ENCODE data around the gene RIN2.
"Not testable (repeated sequence)": the region's sequence is repeated elsewhere in the genome, so short reads cannot be mapped to it uniquely, and the experiment has no call there.

The RIN2 gene

DNA sequence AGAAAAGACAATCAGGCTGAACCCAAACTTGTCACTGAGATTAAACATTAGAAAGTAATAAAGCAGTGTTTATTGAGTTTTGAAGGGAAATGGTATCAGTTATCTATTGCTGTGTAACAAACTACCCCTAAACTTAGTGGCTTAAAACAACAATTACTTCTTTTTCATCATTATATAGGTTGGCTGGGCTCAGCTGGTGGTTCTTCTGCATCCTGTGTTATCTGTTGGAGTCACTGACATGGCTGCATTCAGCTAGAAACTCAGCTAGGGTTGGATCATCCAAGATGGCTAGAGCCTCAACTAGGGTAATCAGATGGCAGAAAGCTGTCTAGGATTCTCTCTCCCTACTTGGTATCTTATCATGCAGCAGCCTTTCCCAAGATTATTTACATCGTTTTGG, 12.5 kb upstream of the RIN2 start:
- H3K4me1 ChIP-seq (ENCODE audit: insufficient read depth, insufficient read length): no peaks in the 10 kb centered on the region
- H3K9me3 ChIP-seq (ENCODE audit: insufficient read depth, low read length): peaks cover 11% of the 10 kb centered on the region
- TF ChIP-seq SUZ12 (IDR thresholded peaks at IDR 0.05; ENCODE audit: extremely low read depth, insufficient read depth, insufficient read length): no peak
- TF ChIP-seq ZNF274 (IDR thresholded peaks at IDR 0.05; ENCODE audit: low read depth, low read length): no peak
- no peak for TF ChIP-seq YY1 (IDR thresholded peaks at IDR 0.05; ENCODE audit: insufficient read depth, insufficient read length)
- no peaks in the 10 kb centered on the region for H3K27me3 ChIP-seq (ENCODE audit: insufficient read depth, insufficient read length)
- H3K4me3 ChIP-seq (ENCODE audit: insufficient read length, low read depth): no peak overlapping the region
- no peak overlapping the region for H3K9ac ChIP-seq (ENCODE audit: insufficient read length, low read depth)
- H3K36me3 ChIP-seq (ENCODE audit: insufficient read depth, insufficient read length, low read length): no peaks in the 10 kb centered on the region
- DNase-seq (ENCODE audit: low read depth, low spot score): no peak

DNA sequence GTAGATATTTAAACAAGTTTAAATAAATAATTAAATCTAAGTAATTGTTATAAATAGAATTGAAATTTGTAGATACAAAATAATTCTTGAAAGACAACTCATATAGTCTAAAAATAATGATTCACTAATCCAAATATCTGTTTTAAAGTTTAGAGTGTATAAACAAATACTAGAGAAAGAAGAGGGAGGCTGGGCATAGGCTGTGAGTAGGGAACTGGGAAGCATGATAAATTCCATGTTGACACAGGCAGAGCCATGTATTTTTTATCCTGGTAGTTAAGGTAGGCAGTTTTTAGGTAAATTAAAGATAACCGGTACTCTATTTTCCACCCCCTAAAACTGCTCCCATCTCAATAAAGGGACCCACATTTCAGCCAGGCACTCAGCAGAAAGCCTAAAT, 11.7 kb upstream of the RIN2 start:
- DNase-seq (ENCODE audit: low read depth, low spot score): no peak
- Histone ChIP-seq H3K36me3 (ENCODE audit: insufficient read depth, insufficient read length, low read length) (no peaks in the 10 kb centered on the region), H3K9me3 (ENCODE audit: insufficient read depth, low read length) (peaks cover 11% of the 10 kb centered on the region), H3K9ac (ENCODE audit: insufficient read length, low read depth) (no peak overlapping the region), H3K4me3 (ENCODE audit: insufficient read length, low read depth) (no peak overlapping the region), H3K27me3 (ENCODE audit: insufficient read depth, insufficient read length) (no peaks in the 10 kb centered on the region), H3K4me1 (ENCODE audit: insufficient read depth, insufficient read length) (no peaks in the 10 kb centered on the region)
- TF ChIP-seq SUZ12 (IDR thresholded peaks at IDR 0.05; ENCODE audit: extremely low read depth, insufficient read depth, insufficient read length) (no peak), YY1 (IDR thresholded peaks at IDR 0.05; ENCODE audit: insufficient read depth, insufficient read length) (no peak), ZNF274 (IDR thresholded peaks at IDR 0.05; ENCODE audit: low read depth, low read length) (no peak)

DNA sequence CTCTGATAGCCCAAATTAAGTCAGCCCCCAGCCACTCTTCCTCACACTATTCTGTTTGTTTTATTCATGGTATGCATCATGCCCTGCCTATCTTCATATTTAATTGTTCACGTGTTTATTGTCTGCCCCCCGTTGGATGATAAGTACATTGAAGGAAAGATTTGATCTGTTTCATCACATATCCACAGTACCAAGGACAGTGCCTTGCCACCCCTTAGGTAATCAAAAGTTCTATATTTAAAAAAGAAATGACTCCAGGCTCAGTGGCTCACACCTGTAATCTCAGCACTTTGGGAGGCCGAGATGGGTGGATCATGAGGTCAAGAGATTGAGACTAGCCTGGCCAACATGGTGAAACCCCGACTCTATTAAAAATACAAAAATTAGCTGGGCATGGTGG, 10.2 kb upstream of the RIN2 start:
- H3K36me3 ChIP-seq (ENCODE audit: insufficient read depth, insufficient read length, low read length): no peaks in the 10 kb centered on the region
- H3K9me3 ChIP-seq (ENCODE audit: insufficient read depth, low read length): peaks cover 11% of the 10 kb centered on the region
- H3K9ac ChIP-seq (ENCODE audit: insufficient read length, low read depth): no peak overlapping the region
- DNase-seq (ENCODE audit: low read depth, low spot score): no peak
- H3K4me1 ChIP-seq (ENCODE audit: insufficient read depth, insufficient read length): no peaks in the 10 kb centered on the region
- no peak overlapping the region for H3K4me3 ChIP-seq (ENCODE audit: insufficient read length, low read depth)
- no peaks in the 10 kb centered on the region for H3K27me3 ChIP-seq (ENCODE audit: insufficient read depth, insufficient read length)
- TF ChIP-seq SUZ12 (IDR thresholded peaks at IDR 0.05; ENCODE audit: extremely low read depth, insufficient read depth, insufficient read length) (no peak), ZNF274 (IDR thresholded peaks at IDR 0.05; ENCODE audit: low read depth, low read length) (no peak), YY1 (IDR thresholded peaks at IDR 0.05; ENCODE audit: insufficient read depth, insufficient read length) (no peak)

DNA sequence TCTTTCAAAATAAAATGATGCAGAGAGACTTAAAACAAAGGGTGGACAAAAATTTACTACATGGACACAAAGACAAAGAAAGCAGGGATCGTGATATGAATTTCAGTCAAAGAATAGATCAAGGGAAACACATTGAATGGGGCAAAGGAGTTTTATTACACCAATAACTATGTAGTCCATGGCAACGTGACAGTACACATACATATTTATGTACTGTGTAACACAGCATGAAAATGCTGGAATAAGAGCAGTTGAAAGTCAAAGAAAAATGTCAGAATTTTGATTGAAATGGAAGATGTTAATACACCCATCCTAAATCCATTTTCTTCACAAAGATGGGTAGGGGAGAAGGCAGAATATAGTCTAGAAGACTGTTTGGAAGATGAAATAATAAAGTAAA, 9.4 kb upstream of the RIN2 start:
- Histone ChIP-seq H3K4me1 (ENCODE audit: insufficient read depth, insufficient read length) (no peaks in the 10 kb centered on the region), H3K4me3 (ENCODE audit: insufficient read length, low read depth) (no peak overlapping the region), H3K36me3 (ENCODE audit: insufficient read depth, insufficient read length, low read length) (no peaks in the 10 kb centered on the region), H3K27me3 (ENCODE audit: insufficient read depth, insufficient read length) (no peaks in the 10 kb centered on the region), H3K9me3 (ENCODE audit: insufficient read depth, low read length) (peaks cover 11% of the 10 kb centered on the region), H3K9ac (ENCODE audit: insufficient read length, low read depth) (no peak overlapping the region)
- TF ChIP-seq YY1 (IDR thresholded peaks at IDR 0.05; ENCODE audit: insufficient read depth, insufficient read length): no peak
- no peak for TF ChIP-seq ZNF274 (IDR thresholded peaks at IDR 0.05; ENCODE audit: low read depth, low read length)
- no peak for TF ChIP-seq SUZ12 (IDR thresholded peaks at IDR 0.05; ENCODE audit: extremely low read depth, insufficient read depth, insufficient read length)
- DNase-seq (ENCODE audit: low read depth, low spot score): no peak

DNA sequence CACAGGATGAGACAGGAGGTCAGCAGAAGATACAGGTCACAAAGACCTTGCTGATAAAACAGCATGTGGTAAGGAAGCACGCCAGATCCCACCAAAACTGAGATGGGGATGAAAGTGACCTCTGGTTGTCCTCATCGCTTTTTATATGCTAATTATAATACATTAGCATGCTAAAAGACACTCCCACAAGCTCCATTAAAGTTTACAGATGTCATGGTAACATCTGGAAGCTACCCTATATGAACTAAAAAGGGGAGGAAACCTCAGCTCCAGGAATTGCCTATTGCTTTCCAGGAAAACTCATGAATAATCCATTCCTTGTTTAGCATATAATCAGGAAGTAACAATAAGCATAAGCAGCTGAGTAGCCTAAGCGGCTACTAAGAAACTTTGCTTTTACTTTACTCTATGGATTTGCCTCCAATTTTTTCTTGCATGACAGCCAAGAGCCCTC, 8.4 kb upstream of the RIN2 start:
- Histone ChIP-seq H3K27me3 (ENCODE audit: insufficient read depth, insufficient read length) (no peaks in the 10 kb centered on the region), H3K4me3 (ENCODE audit: insufficient read length, low read depth) (no peak overlapping the region), H3K4me1 (ENCODE audit: insufficient read depth, insufficient read length) (no peaks in the 10 kb centered on the region), H3K36me3 (ENCODE audit: insufficient read depth, insufficient read length, low read length) (no peaks in the 10 kb centered on the region), H3K9me3 (ENCODE audit: insufficient read depth, low read length) (peaks cover 11% of the 10 kb centered on the region), H3K9ac (ENCODE audit: insufficient read length, low read depth) (no peak overlapping the region)
- TF ChIP-seq YY1 (IDR thresholded peaks at IDR 0.05; ENCODE audit: insufficient read depth, insufficient read length) (no peak), ZNF274 (IDR thresholded peaks at IDR 0.05; ENCODE audit: low read depth, low read length) (no peak), SUZ12 (IDR thresholded peaks at IDR 0.05; ENCODE audit: extremely low read depth, insufficient read depth, insufficient read length) (no peak)
- no peak for DNase-seq (ENCODE audit: low read depth, low spot score)

DNA sequence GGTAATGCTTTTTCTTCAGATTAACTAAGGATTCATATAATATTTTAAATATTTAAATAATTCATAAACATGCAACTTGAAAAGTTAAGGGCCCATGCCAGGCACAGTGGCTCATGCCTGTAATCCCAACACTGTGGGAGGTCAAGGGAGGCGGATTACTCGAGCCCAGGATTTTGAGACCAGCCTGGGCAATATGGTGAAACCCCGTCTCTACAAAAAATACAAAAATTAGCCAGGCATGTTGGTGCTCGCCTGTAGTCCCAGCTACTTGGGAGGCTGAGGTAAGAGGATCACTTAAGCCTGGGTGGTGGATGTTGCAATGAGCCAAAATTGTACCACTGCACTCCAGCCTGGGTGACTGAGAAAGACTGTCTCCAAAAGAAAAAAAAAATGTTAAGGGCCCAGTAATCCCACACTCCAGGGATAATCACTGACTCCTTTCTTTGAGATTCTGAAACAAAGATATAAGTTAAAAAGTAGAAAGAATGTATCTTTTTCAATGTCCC, 7.9 kb upstream of the RIN2 start:
- H3K27me3 ChIP-seq (ENCODE audit: insufficient read depth, insufficient read length): no peaks in the 10 kb centered on the region
- no peaks in the 10 kb centered on the region for H3K36me3 ChIP-seq (ENCODE audit: insufficient read depth, insufficient read length, low read length)
- DNase-seq (ENCODE audit: low read depth, low spot score): no peak
- no peak overlapping the region for H3K9ac ChIP-seq (ENCODE audit: insufficient read length, low read depth)
- no peaks in the 10 kb centered on the region for H3K4me1 ChIP-seq (ENCODE audit: insufficient read depth, insufficient read length)
- H3K9me3 ChIP-seq (ENCODE audit: insufficient read depth, low read length): peaks cover 9% of the 10 kb centered on the region
- H3K4me3 ChIP-seq (ENCODE audit: insufficient read length, low read depth): no peak overlapping the region
- no peak for TF ChIP-seq SUZ12 (IDR thresholded peaks at IDR 0.05; ENCODE audit: extremely low read depth, insufficient read depth, insufficient read length)
- no peak for TF ChIP-seq YY1 (IDR thresholded peaks at IDR 0.05; ENCODE audit: insufficient read depth, insufficient read length)
- TF ChIP-seq ZNF274 (IDR thresholded peaks at IDR 0.05; ENCODE audit: low read depth, low read length): no peak

DNA sequence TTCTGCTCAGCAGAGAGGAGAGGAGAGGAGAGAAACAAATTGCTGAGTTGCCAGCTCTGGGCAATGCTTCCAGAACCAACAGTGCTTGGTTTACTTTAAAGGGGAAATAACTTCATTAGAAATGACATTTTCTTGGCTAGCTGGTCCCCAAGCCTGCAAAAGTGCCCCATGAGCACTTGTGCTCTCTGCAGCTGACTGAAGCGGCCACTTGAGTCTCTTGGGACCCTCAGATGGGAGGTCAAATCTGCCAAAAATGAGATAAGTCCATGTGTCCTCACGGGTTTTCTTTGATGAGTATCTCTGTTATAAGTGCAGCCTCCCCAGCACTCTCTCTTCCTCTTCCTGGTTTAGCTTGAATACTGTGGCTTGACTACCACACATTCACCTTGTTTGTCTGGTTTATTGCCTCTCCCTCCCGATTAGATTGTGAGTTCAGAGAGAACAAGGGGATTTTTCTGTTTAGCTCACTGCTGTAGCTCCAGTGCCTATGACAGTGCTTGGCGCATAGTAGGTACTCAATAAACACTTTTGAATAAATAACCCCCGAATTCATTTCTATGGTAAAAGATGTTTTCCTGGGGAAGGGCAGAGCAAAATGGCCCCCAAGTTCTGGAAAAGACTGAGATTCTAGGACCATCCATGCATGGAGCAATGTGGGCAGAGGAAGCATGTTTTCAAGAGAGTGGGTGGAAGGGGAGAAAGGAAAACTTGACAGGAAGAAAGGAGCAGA, 7.0 kb upstream of the RIN2 start:
- Histone ChIP-seq H3K9ac (ENCODE audit: insufficient read length, low read depth) (no peak overlapping the region), H3K36me3 (ENCODE audit: insufficient read depth, insufficient read length, low read length) (no peaks in the 10 kb centered on the region), H3K4me1 (ENCODE audit: insufficient read depth, insufficient read length) (no peaks in the 10 kb centered on the region), H3K4me3 (ENCODE audit: insufficient read length, low read depth) (no peak overlapping the region), H3K27me3 (ENCODE audit: insufficient read depth, insufficient read length) (no peaks in the 10 kb centered on the region), H3K9me3 (ENCODE audit: insufficient read depth, low read length) (no peaks in the 10 kb centered on the region; the same call in 1 of the 2 replicates)
- no peak for TF ChIP-seq ZNF274 (IDR thresholded peaks at IDR 0.05; ENCODE audit: low read depth, low read length)
- TF ChIP-seq SUZ12 (IDR thresholded peaks at IDR 0.05; ENCODE audit: extremely low read depth, insufficient read depth, insufficient read length): no peak
- no peak for TF ChIP-seq YY1 (IDR thresholded peaks at IDR 0.05; ENCODE audit: insufficient read depth, insufficient read length)
- no peak for DNase-seq (ENCODE audit: low read depth, low spot score)

DNA sequence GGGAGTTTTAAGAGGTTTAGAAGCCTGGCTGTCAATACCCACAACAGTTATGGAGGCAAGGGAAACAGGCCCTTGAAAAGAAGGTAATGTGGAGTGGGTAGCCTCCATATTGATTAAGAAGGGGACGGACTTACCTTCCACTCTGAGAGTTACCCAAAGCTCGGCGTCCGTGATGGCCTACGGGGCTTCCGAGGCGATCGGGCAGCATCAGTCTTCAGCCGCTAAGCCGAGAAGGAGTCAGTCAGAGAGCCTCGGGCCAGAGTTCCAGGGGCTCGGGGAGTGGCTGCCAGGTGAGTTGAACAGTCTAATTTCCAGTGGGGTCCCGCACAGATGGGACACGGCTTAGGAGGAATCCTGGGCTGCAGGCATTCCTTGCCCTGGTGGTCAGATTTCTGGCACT, 3.9 kb upstream of the RIN2 start:
- H3K36me3 ChIP-seq (ENCODE audit: insufficient read depth, insufficient read length, low read length); H3K27me3 ChIP-seq (ENCODE audit: insufficient read depth, insufficient read length); H3K9me3 ChIP-seq (ENCODE audit: insufficient read depth, low read length); H3K9ac ChIP-seq (ENCODE audit: insufficient read length, low read depth); H3K4me3 ChIP-seq (ENCODE audit: insufficient read length, low read depth); H3K4me1 ChIP-seq (ENCODE audit: insufficient read depth, insufficient read length); DNase-seq (ENCODE audit: low read depth, low spot score): not testable (repeated sequence)
